ENCODE measurements around the gene MLYCD.

Gene MLYCD

DNA sequence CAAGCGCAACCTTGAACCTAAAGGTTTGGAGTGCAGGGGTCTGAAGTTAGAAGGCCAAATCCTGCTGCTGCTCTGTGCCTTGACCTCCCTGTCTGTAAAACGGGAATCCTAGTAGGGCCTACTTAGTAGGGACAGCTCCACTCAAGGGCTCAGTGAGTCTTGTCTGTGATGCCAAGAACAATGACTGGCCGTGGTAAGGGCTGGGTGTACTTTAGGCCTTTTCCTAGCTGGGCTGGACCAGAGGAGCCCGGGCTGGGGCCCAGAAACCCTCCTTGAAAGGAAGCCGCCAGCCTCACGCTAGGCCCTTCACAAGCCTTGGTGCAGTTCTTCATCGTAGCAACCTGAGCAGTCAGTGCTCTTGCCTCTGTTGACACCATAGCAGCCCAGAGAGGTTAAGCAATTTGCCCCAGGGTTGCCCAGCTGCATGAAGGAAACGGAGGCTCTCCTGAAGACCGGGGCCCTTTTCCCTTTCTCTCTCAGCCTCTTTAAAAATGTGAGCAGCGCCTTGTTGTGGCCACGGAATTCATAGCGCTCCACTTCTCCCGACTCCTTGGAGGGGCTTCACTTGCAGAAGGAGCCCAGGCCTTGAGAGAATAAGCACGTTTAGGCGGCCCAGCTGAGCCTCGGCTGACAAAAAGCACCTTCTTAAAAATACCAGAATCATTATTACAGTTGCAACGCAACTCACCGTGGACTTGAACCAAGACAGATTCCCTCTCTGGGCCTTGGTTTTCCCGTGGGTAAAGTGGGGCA is 73.5 kb downstream of the MLYCD start:
- no peak for DNase-seq

DNA sequence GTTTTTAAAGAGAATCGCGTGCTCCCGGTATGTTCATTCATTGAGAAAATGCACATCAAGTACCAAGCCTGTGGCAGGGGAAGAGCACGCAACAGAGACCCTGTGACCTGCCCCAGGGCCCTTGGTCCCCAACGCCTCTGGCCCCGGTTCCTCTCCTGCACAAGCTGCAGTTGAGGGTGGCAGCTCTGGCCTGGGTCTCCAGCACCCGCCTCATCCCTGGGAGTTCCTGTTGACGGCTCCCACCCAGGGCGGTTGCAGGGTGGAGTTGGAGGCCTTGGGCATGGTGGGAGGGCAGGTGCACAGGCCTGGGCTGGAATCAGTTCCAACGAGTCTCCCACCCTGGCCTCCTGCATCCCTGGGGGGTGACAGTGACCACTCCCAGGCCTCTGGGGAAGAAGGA is 74.2 kb downstream of the MLYCD start:
- no peak for DNase-seq

DNA sequence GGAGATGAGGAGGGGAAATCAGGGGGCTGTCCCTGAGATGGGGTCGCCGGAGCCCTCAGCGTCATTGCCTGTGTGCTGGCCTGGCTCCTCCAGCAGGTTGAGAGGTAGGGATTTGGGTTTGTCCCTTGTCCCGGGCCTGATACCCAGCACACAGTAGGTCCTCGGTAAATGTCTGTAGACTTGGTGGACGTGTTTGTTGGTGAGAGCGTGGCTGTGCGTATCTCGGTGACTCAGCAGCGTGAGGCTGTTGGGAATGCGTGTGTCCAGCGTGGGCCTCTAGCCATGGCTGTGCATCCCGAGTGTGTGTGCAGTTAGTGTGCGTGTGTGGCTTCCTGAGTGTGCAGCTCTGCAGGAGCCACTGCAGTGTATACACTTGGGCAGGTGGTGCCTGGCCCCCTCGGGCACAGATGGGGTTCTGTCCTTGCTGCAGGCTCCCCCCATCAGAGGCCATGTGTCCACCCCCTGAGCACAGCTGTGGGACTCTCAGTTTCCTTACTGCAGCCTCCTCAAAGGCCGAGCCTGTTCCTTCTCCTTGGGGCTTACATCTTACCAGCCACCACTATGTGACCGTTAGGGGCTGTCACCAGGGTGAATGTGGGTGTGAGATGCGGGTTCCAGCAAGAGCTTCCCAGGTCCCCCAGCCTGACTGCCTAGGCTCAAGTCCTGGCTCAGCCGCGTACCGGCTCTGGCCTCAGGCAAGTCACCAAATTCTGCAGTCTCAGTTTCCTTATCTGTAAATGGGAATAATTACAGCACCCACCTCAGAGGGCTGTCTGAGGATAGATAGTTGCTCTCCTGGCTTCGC is 74.9 kb downstream of the MLYCD start:
- no peak for DNase-seq

DNA sequence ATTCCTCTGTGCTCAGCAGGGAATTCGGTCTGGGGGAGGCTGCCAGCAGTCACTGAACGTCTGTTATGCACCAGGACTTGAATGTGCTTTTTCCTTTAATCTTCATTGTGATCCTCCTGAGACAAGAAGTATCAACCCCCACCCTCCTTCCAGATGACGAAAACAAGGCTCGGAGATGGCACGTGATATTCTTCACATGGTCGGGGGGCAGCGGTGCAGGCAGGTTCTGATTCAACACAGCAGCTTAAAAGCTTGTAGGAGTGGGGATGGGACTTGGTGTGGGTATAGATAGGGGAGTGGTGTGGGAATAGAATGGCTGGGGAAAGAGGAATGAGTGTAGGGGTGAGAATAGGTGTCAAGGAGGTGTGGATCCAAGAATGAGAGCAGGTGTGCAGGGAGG is 75.6 kb downstream of the MLYCD start:
- no peak for DNase-seq

DNA sequence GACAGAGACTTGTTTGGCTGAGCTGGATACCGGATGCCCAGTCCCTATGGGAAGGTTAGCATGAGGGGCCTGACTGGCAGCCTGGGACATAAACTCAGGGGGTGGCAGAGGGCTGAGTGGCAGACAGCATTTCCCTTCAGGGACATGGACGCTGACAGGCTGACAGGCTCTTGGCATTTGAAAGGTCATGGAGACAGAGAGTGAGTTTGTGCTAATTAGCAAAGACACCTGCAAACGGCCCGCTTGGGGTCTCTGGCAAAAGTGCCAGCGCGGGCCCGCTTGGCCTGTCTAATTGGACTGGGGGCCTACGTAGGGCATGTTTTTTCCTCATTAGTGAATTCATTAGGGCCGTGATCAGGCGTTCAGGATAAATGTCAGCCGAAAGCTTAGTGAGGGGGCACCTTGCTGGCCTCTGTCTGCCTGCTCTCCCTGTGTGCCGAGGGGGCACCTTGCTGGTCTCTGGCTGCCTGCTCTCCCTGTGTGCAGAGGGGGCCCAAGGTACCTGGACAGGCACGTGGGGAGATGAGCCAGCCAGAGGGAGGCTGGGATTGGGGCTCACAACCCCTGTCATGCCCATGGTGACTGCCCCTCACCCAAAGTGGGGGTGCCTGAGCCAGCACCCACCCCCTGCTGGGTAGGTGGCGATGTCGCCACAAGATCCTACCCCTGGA is 76.8 kb downstream of the MLYCD start:
- no peak for DNase-seq
